CD4-positive, alpha-beta T cell (primary cell): ENCODE results near the gene TTLL11. TPM values are rescaled to one million over a fixed set of nuclear protein-coding genes. Genes with fewer than 3 reads are reported as not detected.

Experiments used
- ATAC-seq: fragments of 200-7000 bp; cut with Tn5 transposase; one replicate; pipeline ENCODE4 v1.10.0; 2022; ENCODE audit warnings: mild to moderate bottlenecking; ENCODE audit not compliant: poor library complexity
- CTCF ChIA-PET: fragments of 350-600 bp; sonication (Branson Sonifier 250); formaldehyde crosslinking; loops from one replicate; lab custom pipeline; 2021; ENCODE audit warnings: antibody characterized with exemption, inconsistent platforms; lab: Charles Lee
- POLR2A ChIA-PET: fragments of 350-600 bp; sonication (Branson Sonifier 250); formaldehyde crosslinking; loops from one replicate; lab custom pipeline; 2021; ENCODE audit warnings: antibody characterized with exemption, inconsistent platforms; lab: Charles Lee
- DNase-seq, 14 experiments: peaks; one replicate each; pipeline ENCODE4 v3.0.0-alpha.2; 2013 to 2020; ENCODE audit warnings: mixed read lengths in 2 of 14
- H3K27ac ChIP-seq, 2 donors: one replicate each; pipeline versions ENCODE4 v1.5.1 to v1.7.0; 2013; ENCODE audit warnings: low read length in 2 of 2, low read depth in 1 of 2, mild to moderate bottlenecking in 1 of 2
- H3K27me3 ChIP-seq, 2 experiments: 1 replicate in 1 of 2; 2 replicates in 1 of 2; pipeline versions ENCODE4 v1.6.1 to v1.7.0; 2013; ENCODE audit warnings: low read length in 2 of 2, control low read depth in 1 of 2, mild to moderate bottlenecking in 1 of 2, moderate library complexity in 1 of 2; ENCODE audit not compliant: insufficient read depth in 2 of 2, control insufficient read depth in 1 of 2
- H3K36me3 ChIP-seq: one replicate; pipeline ENCODE4 v1.6.1; 2013; ENCODE audit warnings: low read length, control low read depth; ENCODE audit not compliant: insufficient read depth
- H3K4me1 ChIP-seq: one replicate; pipeline ENCODE4 v1.6.1; 2013; ENCODE audit warnings: low read length, control low read depth; ENCODE audit not compliant: insufficient read depth
- H3K4me3 ChIP-seq: one replicate; pipeline ENCODE4 v1.5.1; 2013; ENCODE audit warnings: mild to moderate bottlenecking, low read length, moderate library complexity
- H3K9me3 ChIP-seq, 2 experiments: 1 replicate in 1 of 2; 2 replicates in 1 of 2; pipeline versions ENCODE4 v1.6.1 to v1.7.0; 2013; ENCODE audit warnings: low read length in 2 of 2, mild to moderate bottlenecking in 2 of 2, control low read depth in 1 of 2, moderate library complexity in 1 of 2; ENCODE audit not compliant: control insufficient read depth in 1 of 2, insufficient read depth in 1 of 2
- H3K27ac Mint-ChIP-seq: one replicate; pipeline ENCODE4 v1.8.0; 2020; ENCODE audit warnings: mixed read lengths
- H3K27me3 Mint-ChIP-seq: one replicate; pipeline ENCODE4 v1.8.0; 2021; ENCODE audit warnings: mixed read lengths
- H3K36me3 Mint-ChIP-seq: one replicate; pipeline ENCODE4 v1.8.0; 2021; ENCODE audit warnings: low read depth, mixed read lengths
- H3K4me1 Mint-ChIP-seq: one replicate; pipeline ENCODE4 v1.8.0; 2021; ENCODE audit warnings: low read depth, mixed read lengths
- H3K4me3 Mint-ChIP-seq: one replicate; pipeline ENCODE4 v1.8.0; 2020; ENCODE audit warnings: mild to moderate bottlenecking, mixed read lengths
- H3K9me3 Mint-ChIP-seq: one replicate; pipeline ENCODE4 v1.8.0; 2020; ENCODE audit warnings: mixed read lengths
- intact Hi-C, 2 experiments: fragments of 100-400 bp; cut with DNase I in 1 of 2; cut with micrococcal nuclease in 1 of 2; formaldehyde crosslinking; loops; one replicate each; pipeline versions ENCODE4 v1.15.1 to v1.9.0; 2023 to 2025; cut with DNase I, micrococcal nuclease
- total RNA-seq, 174 experiments: library from RNA in 2 of 174; stranded (reverse) in 2 of 174; gene quantifications; one replicate each; pipeline ENCODE4 v1.2.3 and lab custom pipeline; 2021 to 2026
- TF ChIP-seq, protein P1 (sequence below): fragments of 200-600 bp; IDR thresholded peaks from one replicate; pipeline ENCODE4 v1.8.0; 2022; ENCODE audit warnings: antibody characterized with exemption, mild to moderate bottlenecking

Gene TTLL11
- total RNA-seq, 2 experiments from 2014 or later: 1.6 to 2.3 TPM

DNA sequence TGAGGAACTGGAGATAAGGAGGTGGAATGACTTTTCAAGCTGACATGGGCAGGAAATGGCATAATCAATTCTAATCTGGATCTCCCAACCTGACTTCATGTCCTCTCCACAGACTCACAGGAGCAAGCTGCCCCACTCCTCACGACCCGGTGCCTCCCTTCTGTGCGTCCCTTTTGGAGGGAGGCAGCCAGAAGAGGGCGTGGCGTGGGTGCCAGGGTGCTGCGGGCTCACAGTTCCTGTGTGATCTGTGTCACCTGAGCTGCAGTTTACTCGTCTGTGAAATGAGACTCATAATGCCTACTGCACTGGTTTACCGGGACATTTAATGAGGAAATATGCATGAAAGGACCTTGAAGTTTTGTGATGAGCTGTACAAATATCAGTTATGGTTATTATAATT is 234.3 kb downstream of the TTLL11 start:
- H3K27me3 ChIP-seq: no peaks in the 10 kb centered on the region
- H3K4me1 Mint-ChIP-seq: no peaks in the 10 kb centered on the region
- H3K27ac ChIP-seq: no peak overlapping the region
- ChIA-PET POLR2A (no interaction called here), CTCF (no interaction called here)
- ATAC-seq: no peak
- TF ChIP-seq, protein P1, sequence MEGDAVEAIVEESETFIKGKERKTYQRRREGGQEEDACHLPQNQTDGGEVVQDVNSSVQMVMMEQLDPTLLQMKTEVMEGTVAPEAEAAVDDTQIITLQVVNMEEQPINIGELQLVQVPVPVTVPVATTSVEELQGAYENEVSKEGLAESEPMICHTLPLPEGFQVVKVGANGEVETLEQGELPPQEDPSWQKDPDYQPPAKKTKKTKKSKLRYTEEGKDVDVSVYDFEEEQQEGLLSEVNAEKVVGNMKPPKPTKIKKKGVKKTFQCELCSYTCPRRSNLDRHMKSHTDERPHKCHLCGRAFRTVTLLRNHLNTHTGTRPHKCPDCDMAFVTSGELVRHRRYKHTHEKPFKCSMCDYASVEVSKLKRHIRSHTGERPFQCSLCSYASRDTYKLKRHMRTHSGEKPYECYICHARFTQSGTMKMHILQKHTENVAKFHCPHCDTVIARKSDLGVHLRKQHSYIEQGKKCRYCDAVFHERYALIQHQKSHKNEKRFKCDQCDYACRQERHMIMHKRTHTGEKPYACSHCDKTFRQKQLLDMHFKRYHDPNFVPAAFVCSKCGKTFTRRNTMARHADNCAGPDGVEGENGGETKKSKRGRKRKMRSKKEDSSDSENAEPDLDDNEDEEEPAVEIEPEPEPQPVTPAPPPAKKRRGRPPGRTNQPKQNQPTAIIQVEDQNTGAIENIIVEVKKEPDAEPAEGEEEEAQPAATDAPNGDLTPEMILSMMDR: no peak
- no peaks in the 10 kb centered on the region for H3K36me3 ChIP-seq
- H3K9me3 ChIP-seq: no peaks in the 10 kb centered on the region
- no peak overlapping the region for H3K4me3 Mint-ChIP-seq
- DNase-seq: no peak
- intact Hi-C loops: no loop called here
- no peak overlapping the region for H3K27ac Mint-ChIP-seq
- no peaks in the 10 kb centered on the region for H3K9me3 Mint-ChIP-seq
- no peaks in the 10 kb centered on the region for H3K27me3 Mint-ChIP-seq
- H3K4me1 ChIP-seq: no peaks in the 10 kb centered on the region
- no peak overlapping the region for H3K4me3 ChIP-seq
- H3K36me3 Mint-ChIP-seq: no peaks in the 10 kb centered on the region

DNA sequence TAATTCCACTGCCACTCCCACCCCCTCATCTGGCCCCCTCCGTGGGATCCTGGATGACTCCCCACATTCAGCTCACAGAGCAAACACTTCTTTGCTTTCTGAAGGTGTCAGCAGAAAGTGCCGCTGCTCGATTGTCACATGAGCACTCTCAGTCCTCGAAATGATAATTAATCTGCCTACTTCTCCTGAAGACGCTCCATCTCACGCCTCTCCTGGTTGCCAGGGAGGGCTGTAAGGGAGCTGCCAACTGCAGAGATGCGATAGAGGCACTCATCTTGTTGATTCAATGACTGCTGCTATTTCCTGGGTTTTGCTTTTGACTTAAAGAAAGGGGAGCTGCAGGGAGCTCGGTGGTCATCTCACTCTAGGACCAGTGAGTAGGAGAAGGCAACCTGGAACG is 235.2 kb downstream of the TTLL11 start:
- Mint-ChIP-seq H3K4me1 (no peaks in the 10 kb centered on the region), H3K9me3 (no peaks in the 10 kb centered on the region)

GRCh38 chr9:121855476-121855875 is 237.6 kb downstream of the TTLL11 start:
- H3K4me3 ChIP-seq: no peak overlapping the region
- H3K9me3 ChIP-seq: no peaks in the 10 kb centered on the region
- H3K27me3 ChIP-seq: no peaks in the 10 kb centered on the region
- CTCF ChIA-PET: no interaction called here
- Mint-ChIP-seq H3K4me1 (no peaks in the 10 kb centered on the region), H3K27ac (no peak overlapping the region), H3K27me3 (no peaks in the 10 kb centered on the region), H3K4me3 (no peak overlapping the region), H3K36me3 (no peaks in the 10 kb centered on the region), H3K9me3 (no peaks in the 10 kb centered on the region)
- no peak overlapping the region for H3K27ac ChIP-seq
- ATAC-seq: no peak
- no peaks in the 10 kb centered on the region for H3K36me3 ChIP-seq
- POLR2A ChIA-PET: no interaction called here
- H3K4me1 ChIP-seq: no peaks in the 10 kb centered on the region
- no peak for DNase-seq
- TF ChIP-seq, protein P1: no peak
- intact Hi-C loops: no loop called here

More for the DNA sequence above, 235.2 kb downstream of the TTLL11 start:
- Histone ChIP-seq H3K4me1 (no peaks in the 10 kb centered on the region), H3K27me3 (no peaks in the 10 kb centered on the region), H3K4me3 (no peak overlapping the region), H3K27ac (no peak overlapping the region), H3K36me3 (no peaks in the 10 kb centered on the region), H3K9me3 (no peaks in the 10 kb centered on the region)
- H3K27me3 Mint-ChIP-seq: no peaks in the 10 kb centered on the region
- no peaks in the 10 kb centered on the region for H3K36me3 Mint-ChIP-seq
- CTCF ChIA-PET: no interaction called here
- TF ChIP-seq, protein P1: no peak
- DNase-seq (no peak), ATAC-seq (no peak)
- H3K27ac Mint-ChIP-seq: no peak overlapping the region
- POLR2A ChIA-PET: no interaction called here
- no peak overlapping the region for H3K4me3 Mint-ChIP-seq
- intact Hi-C loops: no loop called here
